HG02852 (cell line): ENCODE results near the gene PHACTR3.

Source experiments
- ATAC-seq: cut with Tn5 transposase; IDR thresholded peaks from one replicate; pipeline ENCODE4 v1.9.1; 2021; ENCODE audit warnings: mild to moderate bottlenecking, moderate library complexity; ENCODE audit not compliant: unreplicated experiment

The PHACTR3 gene

GRCh38 chr20:59891581-59891980 lies 287.2 kb downstream of the PHACTR3 start:
- ATAC-seq, result no peak

GRCh38 chr20:59895908-59896307 lies 291.6 kb downstream of the PHACTR3 start:
- ATAC-seq, result no peak
